Gastroesophageal sphincter (tissue), 3 donors: Measurements from ENCODE around the gene BARHL2.

ENCODE experiments used
- CTCF ChIP-seq, 4 experiments: fragments of 200-600 bp in 2 of 4; fragments of 450-650 bp in 2 of 4; sonication (generic) in 1 of 4; IDR thresholded peaks; one replicate each; pipeline ENCODE4 v1.5.1; 2017 to 2019; ENCODE audit warnings: antibody characterized with exemption in 4 of 4, mild to moderate bottlenecking in 2 of 4, moderate library complexity in 2 of 4
- POLR2A ChIP-seq, 2 donors: fragments of 450-650 bp; IDR thresholded peaks; one replicate each; pipeline ENCODE4 v1.6.1; 2017; ENCODE audit warnings: antibody characterized with exemption in 2 of 2, mild to moderate bottlenecking in 2 of 2, moderate library complexity in 1 of 2

DNA sequence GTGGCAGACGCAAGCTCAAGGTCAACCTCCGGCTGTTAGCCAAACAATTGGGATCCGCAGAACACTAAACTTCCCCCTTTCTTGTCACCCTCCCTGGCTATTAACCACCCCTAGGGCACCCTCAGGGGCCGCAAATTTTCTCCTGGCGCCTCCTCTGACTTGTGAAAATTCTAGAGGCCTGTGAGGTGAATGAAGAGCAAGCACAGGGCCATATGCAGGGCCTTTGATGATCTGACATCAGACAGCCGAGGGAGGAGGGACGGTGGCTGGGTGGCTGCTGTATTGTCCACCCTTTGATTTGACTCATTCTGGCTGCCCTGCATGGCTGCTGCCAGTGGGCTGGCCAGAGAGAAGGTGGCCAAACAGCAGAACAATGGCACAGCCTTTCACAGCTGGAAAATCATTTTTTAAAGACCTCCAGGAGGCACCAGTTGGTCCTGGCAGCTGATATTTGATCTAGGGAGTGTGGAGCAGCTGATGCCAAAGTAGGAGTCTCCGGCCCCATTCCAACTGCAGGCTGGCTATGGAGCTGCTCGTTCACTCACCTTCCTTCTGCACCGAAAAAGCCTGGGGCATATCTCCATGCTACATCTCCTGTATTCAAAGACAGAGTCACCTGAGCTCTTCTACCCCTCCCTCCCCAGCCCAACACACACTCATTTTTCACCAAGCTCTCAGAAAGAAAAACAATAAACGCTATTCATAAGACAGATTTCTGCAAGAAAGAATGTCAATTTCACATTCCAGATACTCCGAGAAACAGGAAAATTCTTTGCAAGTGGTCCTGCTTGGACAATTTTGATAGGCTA, 44.9 kb upstream of the BARHL2 start:
- TF ChIP-seq CTCF (IDR thresholded peaks at IDR 0.05) (no peak), POLR2A (IDR thresholded peaks at IDR 0.05) (no peak)
